ENCODE data around the gene ANKS1B.

The ANKS1B gene

GRCh38 chr12:99455350-99456035 lies 529.2 kb downstream of the ANKS1B start:
- no peak for DNase-seq (ENCODE audit: low spot score)

- no peak for DNase-seq (ENCODE audit: low spot score)
Observed at GRCh38 chr12:99454539-99455172, 530.1 kb downstream of the ANKS1B start.

GRCh38 chr12:99453836-99454538 lies 530.7 kb downstream of the ANKS1B start:
- no peak for DNase-seq (ENCODE audit: low spot score)

GRCh38 chr12:99450036-99450630 lies 534.6 kb downstream of the ANKS1B start:
- no peak for DNase-seq (ENCODE audit: low spot score)

- no peak for DNase-seq (ENCODE audit: low spot score)
Observed at GRCh38 chr12:99444859-99445316, 539.8 kb downstream of the ANKS1B start.

GRCh38 chr12:99442758-99443157 lies 542.0 kb downstream of the ANKS1B start:
- DNase-seq (ENCODE audit: low spot score), result no peak

GRCh38 chr12:99439399-99439798 lies 545.3 kb downstream of the ANKS1B start:
- no peak for DNase-seq (ENCODE audit: low spot score)

GRCh38 chr12:99436584-99436983 lies 548.2 kb downstream of the ANKS1B start:
- DNase-seq (ENCODE audit: low spot score), result no peak

GRCh38 chr12:99435095-99435791 lies 549.5 kb downstream of the ANKS1B start:
- DNase-seq (ENCODE audit: low spot score), result no peak

GRCh38 chr12:99433155-99433554 lies 551.6 kb downstream of the ANKS1B start:
- no peak for DNase-seq (ENCODE audit: low spot score)

GRCh38 chr12:99431203-99431602 lies 553.5 kb downstream of the ANKS1B start:
- DNase-seq (ENCODE audit: low spot score), result no peak

GRCh38 chr12:99427104-99427503 lies 557.6 kb downstream of the ANKS1B start:
- no peak for DNase-seq (ENCODE audit: low spot score)

GRCh38 chr12:99418379-99418778 lies 566.4 kb downstream of the ANKS1B start:
- DNase-seq (ENCODE audit: low spot score), result no peak

GRCh38 chr12:99413751-99414150 lies 571.0 kb downstream of the ANKS1B start:
- no peak for DNase-seq (ENCODE audit: low spot score)

- no peak for DNase-seq (ENCODE audit: low spot score)
Observed at GRCh38 chr12:99393763-99394162, 591.0 kb downstream of the ANKS1B start.

- no peak for DNase-seq (ENCODE audit: low spot score)
Observed at GRCh38 chr12:99392091-99392850, 592.5 kb downstream of the ANKS1B start.

- no peak for DNase-seq (ENCODE audit: low spot score)
Observed at GRCh38 chr12:99390707-99391106, 594.0 kb downstream of the ANKS1B start.

GRCh38 chr12:99389751-99390150 lies 595.0 kb downstream of the ANKS1B start:
- no peak for DNase-seq (ENCODE audit: low spot score)

GRCh38 chr12:99388671-99389195 lies 596.0 kb downstream of the ANKS1B start:
- DNase-seq (ENCODE audit: low spot score), result peak; percentile 17

GRCh38 chr12:99387661-99388060 lies 597.1 kb downstream of the ANKS1B start:
- no peak for DNase-seq (ENCODE audit: low spot score)

- DNase-seq (ENCODE audit: low spot score), result peak; percentile 24
Observed at GRCh38 chr12:99386907-99387306, 597.8 kb downstream of the ANKS1B start.
